COLO668 (cell line): ENCODE measurements around the gene PGLYRP1.

Experiments used
- DNase-seq: peaks from one replicate; lab custom pipeline; 2025; ENCODE audit not compliant: unreplicated experiment; lab: John Stamatoyannopoulos, UW

The PGLYRP1 gene, protein sequence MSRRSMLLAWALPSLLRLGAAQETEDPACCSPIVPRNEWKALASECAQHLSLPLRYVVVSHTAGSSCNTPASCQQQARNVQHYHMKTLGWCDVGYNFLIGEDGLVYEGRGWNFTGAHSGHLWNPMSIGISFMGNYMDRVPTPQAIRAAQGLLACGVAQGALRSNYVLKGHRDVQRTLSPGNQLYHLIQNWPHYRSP

DNA sequence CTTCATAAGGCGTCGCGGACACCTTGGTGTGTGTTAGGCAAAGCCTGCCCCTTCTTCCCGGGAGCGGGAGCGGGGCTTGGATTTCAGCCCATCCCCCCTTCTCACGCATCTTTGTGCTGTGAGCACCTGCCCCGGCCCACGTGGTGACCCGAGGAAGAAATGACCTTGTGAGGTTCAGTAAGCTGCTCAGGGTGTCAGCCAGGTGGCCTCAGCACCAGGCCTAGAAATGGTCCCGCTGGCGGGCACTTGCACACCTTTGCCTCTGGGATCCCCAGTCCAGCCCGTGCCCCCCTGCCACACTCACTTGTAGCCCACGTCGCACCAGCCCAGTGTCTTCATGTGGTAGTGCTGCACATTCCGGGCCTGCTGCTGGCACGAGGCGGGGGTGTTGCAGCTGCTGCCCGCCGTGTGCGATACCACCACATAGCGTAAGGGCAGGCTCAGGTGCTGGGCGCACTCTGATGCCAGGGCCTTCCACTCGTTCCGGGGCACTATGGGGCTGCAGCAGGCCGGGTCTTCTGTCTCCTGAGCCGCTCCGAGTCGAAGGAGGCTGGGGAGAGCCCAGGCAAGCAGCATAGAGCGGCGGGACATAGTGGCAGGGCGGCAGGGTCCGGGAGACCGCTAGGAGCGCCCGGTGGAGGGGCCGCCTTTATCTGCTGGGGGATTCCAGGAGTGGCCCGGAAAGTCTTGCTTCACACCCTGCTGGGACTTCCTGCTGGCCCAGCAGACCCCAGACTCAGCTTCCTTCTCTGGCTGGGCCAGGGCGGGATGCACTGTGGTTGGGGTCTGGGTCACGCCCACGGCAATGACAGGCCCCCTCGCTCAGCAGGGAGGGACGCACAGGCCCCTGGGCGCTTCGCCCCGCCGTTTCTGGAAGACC, at the start of gene PGLYRP1:
TSS of gene PGLYRP1 (minus strand) at position 623 of the 880 bp plus-strand sequence. CDS start at position 591, 32 bp downstream.
- DNase-seq: peak; percentile 14

DNA sequence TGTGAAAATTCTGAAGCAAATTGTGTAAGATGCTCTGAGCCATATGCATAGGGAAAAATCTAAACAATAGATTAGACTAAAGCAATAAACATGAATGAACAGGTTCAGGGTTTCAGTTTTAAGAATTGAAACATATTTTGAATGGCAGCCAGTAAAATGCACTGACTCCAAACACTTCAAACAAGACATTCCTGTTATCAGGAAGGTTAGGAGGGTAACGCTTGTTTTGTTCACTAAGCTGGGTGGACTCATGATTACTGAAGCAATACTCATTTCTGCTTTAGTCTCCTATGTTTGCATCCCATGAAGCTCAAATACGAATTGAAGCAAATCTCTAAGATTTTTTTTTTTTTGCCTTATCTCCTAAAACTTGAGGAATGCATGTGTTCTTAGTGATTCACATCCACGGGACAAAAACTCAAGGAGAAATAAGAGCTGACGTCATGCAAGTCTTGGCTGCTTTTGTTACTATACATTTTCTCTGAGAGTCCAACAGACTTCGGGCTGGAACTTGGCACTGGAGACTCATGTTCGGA, 47.0 kb upstream of the PGLYRP1 start:
- no peak for DNase-seq

DNA sequence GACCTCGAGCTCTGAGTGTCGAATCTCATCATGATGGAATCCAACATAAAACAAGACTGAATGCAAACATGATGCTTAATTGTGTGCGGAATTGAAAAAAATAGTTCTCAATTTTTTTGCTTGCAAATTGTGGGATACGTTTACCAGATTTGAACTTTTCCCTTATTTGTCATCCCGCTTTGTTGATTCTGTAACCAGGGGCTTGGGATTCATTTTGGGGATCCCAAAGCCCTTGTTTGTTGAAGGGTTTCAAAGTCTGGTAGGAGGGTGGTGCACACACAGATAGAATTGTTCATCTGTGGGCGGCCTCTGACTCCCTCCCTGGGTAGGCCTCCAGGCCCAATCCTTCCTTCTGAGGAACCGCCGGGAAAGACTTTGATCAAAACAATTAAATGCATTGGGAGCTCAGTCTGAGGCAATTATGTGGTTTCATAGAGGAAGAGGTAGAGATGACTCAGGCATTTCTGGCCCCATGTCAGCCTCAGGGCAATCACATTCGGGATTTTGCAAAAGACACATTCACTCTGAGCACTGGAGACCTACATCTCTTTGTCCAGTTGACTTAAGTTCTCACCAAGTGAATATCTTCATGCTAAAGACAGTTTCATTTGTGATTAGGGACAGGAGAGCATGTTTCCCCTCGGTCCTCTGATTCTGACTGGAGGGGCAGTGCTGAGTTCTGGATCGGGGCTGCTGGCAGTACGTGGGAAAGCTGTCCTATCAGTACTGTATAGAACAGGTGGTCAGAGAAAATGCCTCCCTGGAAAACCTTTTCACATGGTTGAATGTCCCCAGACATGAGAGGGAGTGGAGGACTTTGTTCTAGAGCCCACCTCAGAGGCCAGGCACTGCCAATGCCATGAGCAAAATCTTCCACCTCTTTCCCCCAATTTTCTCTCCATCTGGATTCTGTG, 45.7 kb upstream of the PGLYRP1 start:
- no peak for DNase-seq

- DNase-seq: no peak
Observed at GRCh38 chr19:46067691-46068090, 44.8 kb upstream of the PGLYRP1 start.

GRCh38 chr19:46066471-46066870, 43.6 kb upstream of the PGLYRP1 start:
- no peak for DNase-seq

GRCh38 chr19:46065486-46066071, 42.7 kb upstream of the PGLYRP1 start:
- no peak for DNase-seq

DNA sequence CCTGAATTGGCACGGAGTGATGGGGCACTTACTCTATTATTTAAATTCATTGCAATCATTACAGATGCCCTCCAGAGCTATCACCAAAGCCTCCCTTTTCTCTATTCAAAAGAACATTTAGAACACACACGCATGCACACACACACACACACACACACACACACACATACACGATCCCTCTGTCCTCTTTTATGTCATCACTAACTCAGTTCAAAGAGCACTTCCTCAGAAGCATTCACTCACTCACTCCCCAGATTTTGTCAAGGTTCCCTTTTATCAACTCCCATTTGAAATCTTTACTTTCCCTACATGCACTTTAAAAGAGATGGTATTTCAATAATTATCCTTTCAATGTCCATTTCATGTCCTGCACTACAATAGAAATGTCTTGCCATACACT, 40.3 kb upstream of the PGLYRP1 start:
- DNase-seq: no peak

- DNase-seq: no peak
Observed at GRCh38 chr19:46060012-46060411, 37.2 kb upstream of the PGLYRP1 start.

GRCh38 chr19:46058778-46059177, 35.9 kb upstream of the PGLYRP1 start:
- no peak for DNase-seq

- DNase-seq: peak; percentile 55
Observed at GRCh38 chr19:46056536-46056935, 33.7 kb upstream of the PGLYRP1 start.

GRCh38 chr19:46052896-46053295, 30.0 kb upstream of the PGLYRP1 start:
- no peak for DNase-seq

DNA sequence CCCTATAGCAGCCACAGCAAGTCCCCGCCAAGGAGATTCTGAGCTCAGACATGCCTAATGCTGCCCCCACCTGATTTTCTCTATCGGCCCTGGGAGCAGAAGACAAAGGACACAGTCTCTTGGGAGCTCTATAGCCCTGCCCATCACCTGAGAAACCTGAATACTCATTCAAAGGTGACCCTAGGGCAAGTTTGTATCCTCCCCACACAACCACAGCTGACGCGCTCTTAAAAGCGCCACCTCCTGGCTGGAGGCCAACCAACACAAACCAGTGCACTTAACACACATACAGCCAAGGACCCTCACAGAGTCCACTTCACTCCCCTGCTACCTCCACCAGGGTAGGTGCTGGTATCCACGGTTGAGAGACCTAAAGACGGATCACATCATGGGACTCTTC, 26.7 kb upstream of the PGLYRP1 start:
- no peak for DNase-seq

- no peak for DNase-seq
Observed at GRCh38 chr19:46043519-46043918, 20.7 kb upstream of the PGLYRP1 start.

GRCh38 chr19:46042252-46042883, 19.5 kb upstream of the PGLYRP1 start:
- no peak for DNase-seq

DNA sequence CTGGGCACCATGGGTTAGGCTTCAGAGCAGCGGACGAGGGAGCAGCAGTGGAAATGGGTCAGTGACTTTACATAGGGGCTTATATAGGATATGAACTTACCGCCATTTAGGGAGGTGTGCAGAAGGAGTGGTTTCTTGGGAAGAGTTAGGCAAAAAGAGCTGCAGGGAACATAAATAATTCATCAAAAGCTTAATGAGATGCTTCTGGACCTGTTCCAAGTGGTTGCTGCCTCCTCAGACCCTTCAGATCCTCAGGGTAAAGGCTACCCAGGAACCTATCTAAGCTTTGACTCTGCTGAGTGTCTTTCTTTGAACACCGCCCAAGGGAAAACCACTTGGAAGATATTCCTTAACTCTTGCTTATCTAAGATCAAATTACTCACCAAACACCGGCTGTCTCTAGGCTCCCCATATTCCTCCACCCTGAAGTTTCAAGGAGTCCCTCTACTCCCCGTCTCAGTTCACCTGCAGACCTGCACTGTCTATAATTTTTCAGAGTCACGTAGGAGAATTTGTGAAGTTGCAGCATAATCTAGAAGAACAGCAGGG, 18.2 kb upstream of the PGLYRP1 start, which contains the start of gene IGFL4:
TSS of gene IGFL4 (minus strand) at position 51 of the 549 bp plus-strand sequence. CDS start at position 11, 40 bp downstream.
- peak; percentile 26 for DNase-seq

DNA sequence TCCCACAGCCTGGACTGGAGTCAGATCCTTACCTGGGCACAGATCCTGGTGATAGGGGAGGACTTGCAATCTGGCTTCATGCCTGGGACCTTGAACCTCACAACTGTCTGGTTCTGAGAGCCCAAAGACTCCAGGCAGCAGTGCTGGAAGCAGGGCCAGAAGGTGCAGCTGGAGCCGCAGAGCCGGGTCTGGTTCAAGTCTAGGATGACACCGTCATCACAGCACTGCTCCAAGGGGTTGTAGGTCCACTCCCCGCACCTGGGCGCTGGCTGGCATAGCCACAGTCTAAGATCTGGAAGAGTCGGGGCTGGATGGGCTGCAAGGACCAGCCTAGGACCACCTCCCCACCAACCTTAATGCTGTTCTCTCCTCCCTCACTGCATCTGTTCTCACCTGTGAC, 17.3 kb upstream of the PGLYRP1 start:
- no peak for DNase-seq

DNA sequence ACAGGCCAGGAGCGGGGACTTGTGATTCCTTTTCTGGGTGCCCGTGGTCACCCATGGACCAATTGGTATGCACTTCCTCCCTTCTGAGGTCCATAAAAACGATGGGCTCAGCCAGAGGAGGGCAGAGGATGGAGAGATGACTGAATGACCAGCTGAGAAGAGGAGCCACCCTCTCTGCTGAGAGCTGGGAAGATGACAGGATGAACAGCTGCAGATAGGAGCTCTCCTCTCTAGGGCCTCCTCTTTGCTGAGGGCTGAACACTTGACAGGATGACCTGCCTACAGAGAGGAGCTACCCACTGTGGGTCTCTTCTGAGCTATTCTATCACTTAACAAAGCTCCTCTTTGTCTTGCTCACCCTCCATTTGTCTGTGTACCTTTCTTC, 13.9 kb upstream of the PGLYRP1 start:
- DNase-seq: no peak

DNA sequence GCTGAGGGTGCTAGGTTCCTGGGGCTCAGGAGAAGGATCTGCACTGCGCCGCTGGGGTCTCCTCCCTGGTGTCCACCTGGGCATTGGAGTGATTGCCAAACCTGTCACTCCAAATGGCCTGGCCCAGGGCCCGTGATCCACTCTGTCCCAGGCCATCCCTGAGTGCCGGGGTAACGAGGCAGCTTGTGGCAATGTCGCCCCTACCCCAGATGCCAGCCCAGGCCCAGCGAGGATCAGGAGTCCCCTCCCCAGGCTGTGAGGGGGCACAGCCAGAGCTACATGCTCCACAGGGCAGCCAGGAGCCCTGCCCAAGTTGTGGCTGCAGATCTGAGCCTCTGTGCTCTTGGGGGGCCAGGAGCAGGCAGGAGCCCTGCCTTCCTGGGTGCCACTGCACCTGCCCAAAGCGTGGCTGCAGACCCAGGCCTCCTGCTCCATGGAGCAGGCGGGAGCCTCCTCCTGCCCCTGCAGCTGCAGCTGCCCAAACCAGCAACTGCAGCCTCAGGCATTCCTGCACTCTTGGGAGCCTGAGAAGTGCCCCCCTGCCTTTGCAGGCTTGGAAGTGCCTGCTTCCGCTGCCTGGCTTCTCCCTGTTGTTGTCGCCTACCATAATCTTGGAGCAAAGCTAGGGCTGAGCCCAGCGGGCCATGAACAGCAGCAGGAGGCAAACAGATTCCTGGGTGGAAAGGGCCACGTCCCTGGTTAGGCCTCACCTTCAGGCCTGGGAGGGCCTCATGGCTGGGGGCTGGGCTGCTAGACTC, 13.3 kb upstream of the PGLYRP1 start:
- DNase-seq: no peak

GRCh38 chr19:46035546-46035945, 12.7 kb upstream of the PGLYRP1 start:
- no peak for DNase-seq
